ENCODE measurements around the gene PRKRIP1.
A peak's percentile ranks its signal among the peaks of the same experiment; 100 is the strongest.
"Not testable (repeated sequence)": the region's sequence is repeated elsewhere in the genome, so short reads cannot be mapped to it uniquely, and the experiment has no call there.

PRKRIP1 gene

DNA sequence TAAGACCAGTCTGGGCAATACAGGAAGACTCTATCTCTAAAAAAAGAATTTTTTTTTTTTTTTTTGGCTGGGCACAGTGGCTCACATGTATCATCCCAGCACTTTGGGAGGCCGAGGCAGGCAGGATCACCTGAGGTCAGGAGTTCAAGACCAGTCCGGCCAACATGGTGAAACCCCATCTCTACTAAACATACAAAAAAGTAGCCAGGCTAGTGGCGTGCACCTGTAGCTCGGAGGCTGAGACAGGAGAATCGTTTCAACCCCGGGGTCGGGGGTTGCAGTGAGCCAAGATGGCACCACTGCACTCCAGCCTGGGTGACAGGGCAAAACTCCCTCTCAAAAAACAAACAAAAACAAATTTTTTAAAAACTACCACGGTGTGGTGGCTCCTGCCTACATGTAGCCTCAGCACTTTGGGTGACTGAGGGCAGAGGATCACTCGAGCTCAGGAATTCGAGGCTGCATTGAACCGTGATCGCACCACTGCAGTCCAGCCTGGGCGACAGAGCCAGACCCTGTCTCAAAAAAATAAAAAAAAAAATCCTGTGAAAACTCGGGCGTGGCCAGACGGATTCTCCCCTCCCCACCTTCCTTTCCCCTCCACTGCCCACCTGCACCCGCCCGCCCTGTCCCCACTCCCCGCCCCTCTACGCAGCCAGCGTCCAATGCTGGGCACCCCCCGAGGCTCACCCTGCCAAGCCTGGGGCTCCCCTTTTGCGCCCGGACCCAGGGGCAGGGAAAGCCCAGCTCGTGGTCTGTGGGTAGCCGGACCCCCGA is 36.5 kb downstream of the PRKRIP1 start:
- DNase-seq, result no peak

DNA sequence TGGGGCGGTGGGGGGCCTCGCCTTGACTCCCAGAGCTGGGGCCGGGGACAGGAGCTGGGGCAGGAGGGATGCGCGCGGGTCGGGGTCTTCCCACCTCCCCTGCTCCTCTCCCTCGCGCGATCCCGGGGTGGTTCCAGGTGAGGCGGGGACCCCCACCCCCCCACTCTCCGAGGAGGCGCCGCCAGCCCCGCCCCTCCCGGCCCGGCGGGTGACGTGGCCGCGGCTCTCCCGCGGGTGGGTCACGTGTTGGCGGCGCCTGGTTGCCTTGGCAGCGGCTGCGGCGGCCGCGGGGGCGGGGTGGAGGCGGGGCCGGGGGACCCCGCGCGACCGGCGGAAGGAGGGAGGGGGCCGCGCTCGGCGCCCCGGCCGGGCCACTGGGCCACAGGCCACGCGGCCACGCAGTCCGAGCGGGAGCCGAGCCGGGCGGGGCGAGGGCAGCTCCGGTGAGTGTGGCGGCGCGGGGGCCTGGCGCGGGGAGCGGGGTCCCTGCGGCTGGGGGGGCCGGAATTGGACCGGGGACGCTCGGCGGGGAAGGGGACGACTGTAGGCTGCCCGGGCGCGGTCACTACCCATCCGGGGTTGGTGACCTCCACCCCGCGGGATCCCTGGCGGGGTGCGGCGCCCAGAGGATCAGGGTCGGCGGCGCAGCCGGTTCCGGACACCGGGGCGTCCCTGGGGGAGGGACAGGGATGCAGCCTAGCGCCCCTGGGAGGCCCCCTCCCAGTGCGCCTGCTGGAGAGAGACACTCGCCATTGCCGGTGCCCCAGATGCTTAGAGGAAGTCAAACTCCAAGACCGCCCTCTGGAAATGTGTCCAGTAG is 37.3 kb downstream of the PRKRIP1 start, which contains the start of gene ORAI2:
Gene ORAI2 (plus strand): TSS at position 357 of the 820 bp plus-strand sequence. CDS start 5,382 bp downstream, outside the sequence.
- peak; percentile 79 to 85 for DNase-seq

DNA sequence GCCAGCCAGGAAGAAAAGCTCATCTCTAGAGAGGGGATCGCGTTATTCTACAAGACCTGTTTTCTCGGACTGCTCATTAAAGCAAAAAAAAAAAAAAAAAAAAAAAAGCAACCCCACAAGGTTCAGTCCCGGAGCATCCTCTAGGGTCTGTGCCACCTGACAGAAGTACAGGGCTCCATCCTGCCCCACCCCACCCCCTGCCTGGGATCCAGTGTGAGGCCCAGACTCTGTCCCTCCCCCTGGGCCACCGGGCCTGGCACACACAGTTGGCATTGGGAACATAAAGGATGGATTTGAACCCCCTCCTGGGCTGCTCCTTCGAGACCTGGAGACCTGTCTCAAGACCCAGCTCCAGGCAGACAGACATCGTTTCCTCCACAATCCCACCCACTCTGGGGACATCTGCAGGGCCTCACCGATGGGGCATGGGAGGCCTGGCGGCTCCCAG is 37.9 kb downstream of the PRKRIP1 start:
- DNase-seq, result no peak

DNA sequence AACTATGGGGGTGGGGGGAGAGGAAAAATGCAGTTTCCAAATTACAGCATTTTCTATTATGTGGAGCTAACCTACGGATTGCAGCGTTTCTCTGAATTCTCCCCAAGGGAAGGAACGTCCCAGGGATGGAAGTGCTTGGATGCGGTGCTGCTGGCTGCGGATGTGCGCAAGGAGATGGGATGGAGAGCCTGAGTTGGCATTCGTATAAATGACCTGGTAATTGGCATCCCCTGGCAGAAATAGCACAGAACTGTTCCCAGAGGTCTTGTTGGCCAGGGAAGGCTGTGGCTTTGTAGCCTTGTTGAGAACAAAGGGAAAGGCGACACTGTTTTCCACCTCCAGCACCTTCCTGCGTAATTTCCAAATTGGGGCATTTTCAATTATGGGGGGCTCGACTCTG is 40.0 kb downstream of the PRKRIP1 start:
- DNase-seq, result no peak

DNA sequence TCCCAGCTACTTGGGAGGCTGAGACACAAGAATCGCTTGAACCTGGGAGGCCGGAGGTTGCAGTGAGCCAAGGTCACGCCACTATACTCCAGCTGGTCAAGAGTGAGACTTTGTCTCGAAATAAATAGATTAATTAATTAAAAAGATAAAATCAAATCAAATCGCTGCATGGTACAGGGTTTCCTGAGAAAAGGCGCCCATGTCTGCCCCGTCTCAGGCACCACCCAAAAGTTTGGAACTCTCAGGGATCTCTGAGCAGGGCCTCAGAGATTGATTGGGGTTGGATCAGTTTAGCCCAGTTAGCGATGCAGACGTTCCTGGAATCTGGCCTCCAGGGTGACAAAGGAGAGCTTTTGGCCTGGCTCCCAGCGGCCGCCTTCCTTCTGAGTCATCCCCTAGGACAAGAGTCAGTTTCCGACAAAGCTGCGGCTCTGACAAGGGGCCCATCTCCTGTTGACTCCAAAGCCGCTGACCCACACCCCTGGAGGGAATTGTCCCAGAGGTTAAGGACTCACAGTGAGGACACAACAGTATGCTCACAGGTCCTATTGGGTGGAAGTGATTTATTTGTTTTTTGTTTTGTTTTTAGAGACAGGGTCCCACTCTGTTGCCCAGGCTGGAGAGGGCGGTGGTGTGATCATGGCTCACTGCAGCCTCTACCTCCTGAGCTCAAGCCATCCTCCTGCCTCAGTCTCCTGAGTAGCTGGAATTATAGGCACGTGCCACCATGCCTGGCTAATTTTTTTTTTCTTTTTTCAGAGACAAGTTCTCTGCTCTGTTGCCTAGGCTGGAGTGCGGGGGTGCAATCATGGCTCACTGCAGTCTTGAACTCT is 44.0 kb downstream of the PRKRIP1 start:
- DNase-seq, result no peak

DNA sequence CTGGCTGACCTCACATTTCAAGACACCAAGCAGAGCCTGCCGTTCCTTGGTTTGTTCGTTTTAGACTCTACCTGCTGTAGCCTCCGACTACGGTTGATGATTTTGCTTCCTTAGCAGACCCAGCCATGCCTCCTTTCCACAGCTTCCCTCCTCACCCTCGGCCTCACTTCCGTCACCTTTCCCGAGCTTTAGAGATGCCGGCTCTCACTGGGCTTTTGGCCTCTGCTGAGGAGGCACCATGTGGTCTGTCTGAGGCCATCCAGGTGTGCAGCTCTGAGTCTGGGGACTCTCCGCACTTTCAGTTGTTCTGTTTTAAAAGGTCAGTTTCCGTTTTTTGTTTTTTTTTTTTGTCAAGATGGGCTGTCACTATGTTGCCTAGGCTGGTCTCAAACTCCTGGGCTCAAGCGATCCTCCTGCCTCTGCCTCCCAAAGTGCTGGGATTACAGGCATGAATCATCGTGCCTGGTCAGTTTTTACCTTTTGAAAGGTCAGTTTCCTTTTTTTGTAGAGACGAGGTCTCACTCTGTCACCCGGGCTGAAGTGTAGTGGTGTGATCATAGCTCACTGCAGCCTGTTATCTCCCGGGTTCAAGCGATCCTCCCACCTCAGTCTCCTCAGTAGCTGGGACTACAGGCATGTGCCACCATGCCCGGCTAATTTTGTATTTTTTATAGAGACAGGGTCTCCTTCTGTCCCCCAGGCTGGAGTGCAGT is 49.0 kb downstream of the PRKRIP1 start:
- DNase-seq, result no peak

DNA sequence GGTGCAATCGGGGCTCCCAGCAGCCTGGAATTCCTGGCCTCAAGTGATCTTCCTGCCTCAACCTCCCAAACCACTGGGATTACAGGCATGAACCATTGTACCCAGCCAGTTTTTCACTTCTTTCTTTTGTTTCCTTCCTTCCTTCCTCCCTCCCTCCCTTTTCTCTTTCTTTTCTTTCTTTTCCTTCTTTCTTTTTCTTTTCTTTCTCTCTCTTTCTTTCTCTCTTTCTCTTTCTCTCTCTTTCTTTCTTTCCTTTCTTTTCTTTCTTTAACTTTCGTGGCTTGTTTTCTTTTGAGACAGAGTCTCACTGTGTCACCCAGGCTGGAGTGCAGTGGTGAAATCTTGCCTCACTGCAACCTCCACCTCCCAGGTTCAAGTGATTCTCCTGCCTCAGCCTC is 49.5 kb downstream of the PRKRIP1 start:
- no peak for DNase-seq

DNA sequence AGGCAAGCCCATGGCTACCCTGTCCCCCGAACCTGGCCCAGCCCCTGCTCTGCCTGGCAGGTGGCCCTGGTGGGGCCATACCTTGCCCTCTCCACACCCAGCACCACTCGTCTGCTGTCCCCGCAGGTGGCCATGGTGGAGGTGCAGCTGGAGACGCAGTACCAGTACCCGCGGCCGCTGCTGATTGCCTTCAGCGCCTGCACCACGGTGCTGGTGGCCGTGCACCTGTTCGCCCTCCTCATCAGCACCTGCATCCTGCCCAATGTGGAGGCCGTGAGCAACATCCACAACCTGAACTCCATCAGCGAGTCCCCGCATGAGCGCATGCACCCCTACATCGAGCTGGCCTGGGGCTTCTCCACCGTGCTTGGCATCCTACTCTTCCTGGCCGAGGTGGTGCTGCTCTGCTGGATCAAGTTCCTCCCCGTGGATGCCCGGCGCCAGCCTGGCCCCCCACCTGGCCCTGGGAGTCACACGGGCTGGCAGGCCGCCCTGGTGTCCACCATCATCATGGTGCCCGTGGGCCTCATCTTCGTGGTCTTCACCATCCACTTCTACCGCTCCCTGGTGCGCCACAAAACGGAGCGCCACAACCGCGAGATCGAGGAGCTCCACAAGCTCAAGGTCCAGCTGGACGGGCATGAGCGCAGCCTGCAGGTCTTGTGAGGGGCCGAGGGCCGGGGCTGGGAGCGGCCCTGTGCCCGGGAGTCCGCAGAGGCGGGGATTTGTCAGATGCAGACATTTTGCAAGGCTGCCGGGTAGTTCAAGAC is 50.4 kb downstream of the PRKRIP1 start:
- no peak for DNase-seq

DNA sequence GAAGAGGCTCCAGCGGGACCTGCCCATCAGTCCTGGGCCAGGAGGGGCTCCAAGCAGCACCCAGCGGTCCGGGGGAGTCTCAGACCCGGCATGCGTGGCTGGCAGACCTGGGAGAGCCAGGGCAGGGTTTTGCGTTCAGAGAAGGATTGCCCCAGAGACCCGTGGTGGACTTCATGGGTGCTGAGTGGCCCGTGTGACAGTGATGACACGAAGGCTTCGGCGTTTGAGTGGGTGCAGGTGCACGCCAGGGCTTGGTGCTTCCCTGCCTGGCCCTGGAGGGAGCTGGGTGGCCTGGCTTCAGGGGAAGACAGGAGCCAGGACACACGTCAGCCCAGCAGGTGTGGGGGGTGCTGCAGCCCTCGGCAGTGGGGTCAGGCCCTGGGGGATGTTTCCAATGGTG is 51.1 kb downstream of the PRKRIP1 start:
- no peak for DNase-seq

DNA sequence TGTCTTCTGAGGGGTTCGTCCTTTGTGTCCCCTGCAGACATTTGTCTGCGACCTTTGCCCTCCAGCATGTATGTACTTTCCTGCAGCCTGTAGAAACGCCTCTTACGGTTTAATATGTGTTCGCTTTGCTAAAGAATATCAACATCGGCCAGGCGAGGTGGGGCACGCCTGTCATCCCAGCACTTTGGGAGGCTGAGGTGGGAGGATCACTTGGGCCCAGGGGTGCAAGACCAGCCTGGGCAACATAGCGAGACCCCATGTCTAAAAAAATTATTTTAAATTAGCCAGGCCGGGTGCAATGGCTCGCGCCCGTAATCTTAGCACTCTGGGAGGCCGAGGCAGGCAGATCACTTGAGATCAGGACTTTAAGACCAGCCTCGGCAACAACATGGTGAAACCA is 53.0 kb downstream of the PRKRIP1 start:
- DNase-seq, result no peak

DNA sequence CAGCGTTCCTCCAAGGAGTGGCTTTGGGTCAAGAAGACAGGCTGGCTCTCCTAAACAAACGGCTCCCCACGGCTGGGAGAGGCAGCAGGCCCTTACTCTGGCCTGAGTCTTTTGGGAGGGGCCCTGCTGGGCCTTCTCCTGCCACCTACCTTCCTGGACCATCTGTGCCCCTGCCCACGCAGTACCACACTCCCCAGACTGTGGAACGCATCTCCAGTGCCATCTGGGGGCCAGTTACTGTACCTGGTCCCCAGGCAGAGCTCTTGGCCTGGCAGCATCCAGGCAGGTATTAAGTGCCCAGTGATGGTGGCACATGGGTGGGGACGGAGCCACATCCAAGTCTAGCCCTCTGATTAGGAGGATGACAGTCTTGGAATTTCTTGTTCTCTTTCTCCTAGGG is 54.1 kb downstream of the PRKRIP1 start:
- peak; percentile 56 to 60 for DNase-seq

DNA sequence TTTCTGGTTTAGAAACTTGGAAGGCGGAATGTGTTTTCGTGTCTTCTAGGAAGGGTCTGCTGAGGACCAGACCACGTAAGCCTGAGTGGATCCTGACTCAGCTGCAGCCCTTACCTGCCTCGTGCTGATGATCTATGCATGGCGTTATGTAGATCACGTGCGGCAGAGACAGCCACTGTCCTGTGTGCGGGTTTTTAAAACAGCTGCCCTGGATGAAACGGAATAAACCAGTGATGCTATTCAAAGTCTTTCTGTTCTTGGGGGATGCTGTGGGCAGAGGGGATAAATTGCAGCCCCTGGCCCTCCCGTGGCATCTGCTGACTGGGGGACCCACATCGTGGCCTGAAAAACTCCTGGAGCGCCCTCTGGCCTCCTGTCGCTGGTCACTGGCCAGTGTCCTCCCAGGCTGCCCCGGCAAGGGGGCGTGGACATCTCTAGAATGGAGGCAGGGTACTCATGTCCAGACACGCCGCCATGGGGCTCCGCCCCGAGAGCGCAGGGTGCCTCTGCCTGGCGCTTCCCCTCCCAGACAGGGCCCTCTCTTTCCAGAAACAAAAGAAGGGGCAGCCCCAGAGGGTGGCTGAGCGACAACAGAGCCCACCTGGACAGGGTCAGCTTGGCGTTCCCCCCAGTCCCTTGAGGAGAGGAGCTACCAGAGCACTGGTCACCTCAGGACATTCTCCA is 55.4 kb downstream of the PRKRIP1 start:
- no peak for DNase-seq

DNA sequence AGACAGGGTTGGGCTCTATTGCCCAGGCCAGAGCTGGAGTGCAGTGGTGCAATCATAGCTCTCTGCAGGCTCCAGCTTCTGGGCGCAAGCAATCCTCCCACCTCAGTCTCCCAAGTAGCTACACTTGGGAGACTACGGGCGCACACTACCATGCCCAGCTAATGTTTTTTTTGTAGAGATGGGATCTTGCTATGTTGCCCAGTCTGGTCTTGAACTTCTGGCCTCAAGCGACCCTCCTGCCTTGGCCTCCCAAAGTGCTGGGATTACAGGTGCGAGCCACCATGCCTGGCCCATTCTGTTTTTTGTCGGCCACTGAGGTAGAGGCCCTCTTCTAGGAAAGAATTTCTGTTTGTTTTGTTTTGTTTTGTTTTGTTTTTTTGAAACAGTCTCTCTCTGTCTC is 56.3 kb downstream of the PRKRIP1 start:
- DNase-seq, result no peak

DNA sequence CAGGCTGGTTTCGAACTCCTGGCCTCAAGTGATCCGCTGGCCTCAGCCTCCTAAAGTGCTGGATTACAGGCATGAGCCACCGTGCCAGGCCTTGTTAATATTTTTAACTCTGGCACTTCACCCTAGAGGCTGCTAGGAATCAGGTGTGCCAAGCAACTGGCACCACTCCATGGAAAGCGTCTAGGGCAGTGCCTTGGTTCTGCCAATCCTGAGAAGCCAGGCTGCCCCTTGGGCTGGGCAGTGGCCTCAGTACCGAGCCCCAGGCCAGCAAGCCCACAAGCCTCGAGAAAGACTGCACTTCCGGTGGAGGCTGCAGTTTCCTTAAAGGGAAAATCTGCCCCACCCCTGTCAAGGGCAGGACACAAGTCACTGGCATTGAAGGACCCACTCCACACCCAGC is 57.2 kb downstream of the PRKRIP1 start:
- DNase-seq, result no peak

DNA sequence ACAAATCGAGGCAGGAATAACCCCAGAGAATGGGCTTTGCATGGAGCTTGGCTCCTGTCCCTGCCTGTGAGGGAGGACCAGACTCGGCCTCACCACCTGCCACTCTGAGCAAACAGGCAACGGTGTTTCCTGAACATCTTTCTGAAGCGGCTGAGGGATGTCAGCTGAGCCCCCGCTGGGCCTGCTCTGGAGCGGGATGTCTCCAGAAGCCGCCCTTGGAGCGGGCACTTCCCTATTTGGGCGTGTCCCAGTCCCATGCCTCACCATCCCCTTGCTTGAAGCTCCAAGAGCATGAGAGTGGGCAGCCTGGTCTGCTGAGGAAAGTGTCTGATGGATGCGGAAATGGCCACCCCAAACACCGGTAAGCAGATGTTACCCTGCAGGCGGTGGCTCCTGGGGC is 58.3 kb downstream of the PRKRIP1 start:
- no peak for DNase-seq

DNA sequence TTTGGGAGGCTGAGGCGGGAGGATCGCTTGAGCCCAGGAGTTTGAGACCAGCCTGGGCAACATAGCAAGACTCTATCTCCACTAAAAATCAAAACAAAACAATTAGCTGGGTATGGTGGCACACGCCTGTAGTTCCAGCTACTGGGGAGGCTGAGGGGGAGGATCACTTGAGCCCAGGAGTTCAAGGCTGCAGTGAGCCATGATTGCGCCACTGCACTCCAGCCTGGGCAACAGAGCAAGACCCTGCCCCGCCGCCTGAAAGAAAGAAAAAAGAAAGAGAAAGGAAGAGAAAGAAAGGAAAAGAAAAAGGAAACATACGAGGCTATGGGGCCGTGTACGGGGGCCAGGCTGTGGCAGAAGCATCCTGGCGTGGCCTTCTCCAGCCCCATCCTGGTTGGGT is 58.8 kb downstream of the PRKRIP1 start:
- not testable (repeated sequence) for DNase-seq

DNA sequence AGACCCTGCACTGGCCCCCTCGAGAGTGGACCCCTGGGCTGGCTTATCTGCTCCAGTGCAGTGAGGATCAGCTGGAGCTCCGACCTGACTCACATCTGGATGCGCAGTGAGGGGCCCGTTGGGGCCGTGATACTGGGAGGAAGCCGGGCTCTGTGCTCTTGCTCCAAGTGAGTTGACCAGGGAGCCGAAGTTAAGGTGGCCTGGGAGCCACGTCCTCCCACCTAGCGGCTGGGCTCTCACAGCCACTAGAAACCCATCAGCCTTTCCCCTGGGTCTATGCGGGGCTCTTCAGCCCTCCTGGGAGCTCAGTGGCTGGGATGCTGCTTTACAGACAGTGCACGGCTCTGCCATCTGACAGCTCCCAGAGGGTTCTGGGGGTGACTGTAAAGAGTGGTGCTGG is 59.4 kb downstream of the PRKRIP1 start:
- no peak for DNase-seq

DNA sequence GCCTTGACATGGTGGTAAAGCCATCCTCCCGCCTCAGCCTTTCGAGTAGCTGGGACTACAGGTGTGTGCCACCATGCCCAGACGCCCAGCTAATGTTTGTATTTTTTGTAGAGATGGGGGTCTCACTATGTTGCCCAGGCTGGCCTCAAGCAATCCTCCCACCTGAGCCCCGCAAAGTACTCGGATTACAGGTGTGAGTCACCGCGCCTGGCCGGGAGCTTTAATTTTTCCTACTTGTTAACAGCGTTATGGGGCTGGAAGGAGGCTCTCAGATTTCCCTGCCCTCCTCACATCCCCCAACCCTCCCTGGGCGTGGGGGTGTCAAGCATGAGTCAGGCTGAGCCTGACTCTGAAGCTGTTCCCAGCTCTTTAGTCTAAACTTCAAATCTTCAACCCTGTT is 60.2 kb downstream of the PRKRIP1 start:
- no peak for DNase-seq

DNA sequence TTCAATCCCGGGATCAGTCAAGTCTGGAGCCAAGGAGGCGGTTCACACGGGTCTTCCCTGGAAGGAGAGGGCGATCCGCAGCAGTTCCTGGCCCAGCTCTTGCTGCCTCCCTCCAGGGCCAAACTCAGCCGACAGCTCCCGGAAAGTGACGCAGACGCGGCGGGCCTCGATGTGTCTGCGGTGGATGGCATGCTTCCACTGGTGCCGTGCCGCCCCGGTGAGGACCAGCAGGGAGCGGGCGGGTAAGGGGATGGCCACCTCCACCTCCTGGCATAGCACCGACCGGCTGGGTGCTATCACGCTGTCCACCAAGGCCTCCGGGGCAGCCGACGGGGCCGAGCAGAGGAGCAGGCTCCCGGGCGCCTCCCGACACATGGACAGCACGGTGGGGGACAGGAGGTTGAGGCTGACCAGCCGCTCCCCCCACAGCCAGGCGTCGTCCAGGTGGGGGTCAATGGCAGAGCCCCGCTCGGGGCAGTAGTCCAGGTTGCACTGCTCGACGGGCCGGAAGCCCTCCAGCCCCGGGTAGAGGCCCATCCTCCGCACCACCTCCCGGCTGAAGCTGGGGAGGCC is 61.3 kb downstream of the PRKRIP1 start:
- no peak for DNase-seq

DNA sequence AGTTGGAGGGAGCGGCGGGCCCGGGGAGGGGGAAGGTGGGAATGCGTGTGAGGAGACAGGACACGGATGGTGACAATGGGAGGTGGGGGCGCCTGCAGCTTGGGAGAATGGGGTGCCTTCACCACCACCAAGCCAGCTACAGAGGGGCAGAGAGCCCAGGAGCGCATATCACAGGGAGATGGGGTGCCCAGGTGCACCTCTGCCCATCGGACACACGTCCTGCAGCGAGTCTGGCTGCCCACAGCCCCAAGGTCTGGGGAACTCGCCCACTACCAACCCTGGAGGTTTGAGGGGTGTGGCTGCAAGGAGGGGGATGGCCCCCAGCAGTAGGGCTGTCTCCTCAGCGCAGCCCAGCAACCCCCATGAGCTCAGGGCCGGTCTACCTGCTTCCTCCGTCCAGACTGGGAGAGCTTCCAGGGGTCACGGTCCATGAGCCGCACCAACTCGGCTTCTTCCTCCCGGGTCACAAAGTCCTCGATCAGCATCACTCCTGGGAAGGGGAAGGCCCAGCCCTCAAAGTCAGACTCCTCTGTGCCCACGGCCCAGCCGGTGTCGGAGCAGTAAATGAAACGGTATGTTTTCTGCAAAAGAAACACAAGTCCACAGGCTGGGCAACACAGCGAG is 63.2 kb downstream of the PRKRIP1 start:
- DNase-seq, result no peak

Data from activated CD4-positive, alpha-beta T cell treated with anti-CD3 and anti-CD28 coated beads, Interleukin-2, amount 50 U/mL, for 4 hours (primary cell).